KOPT-K1 (cell line): ENCODE data around the gene PKMYT1.
"Not testable (repeated sequence)": the region's sequence is repeated elsewhere in the genome, so short reads cannot be mapped to it uniquely, and the experiment has no call there.

ENCODE experiments used
- H3K27ac ChIP-seq: fragments of 200-600 bp; sonication (generic); 2 replicates; pipeline ENCODE4 v1.5.1; 2016; ENCODE audit warnings: antibody characterized with exemption, mild to moderate bottlenecking, low read depth, low read length; ENCODE audit not compliant: poor library complexity, severe bottlenecking
- H3K36me3 ChIP-seq: fragments of 200-600 bp; sonication (generic); 2 replicates; pipeline ENCODE4 v1.5.1; 2017; ENCODE audit warnings: antibody characterized with exemption, mild to moderate bottlenecking, low read length, moderate library complexity; ENCODE audit not compliant: insufficient read depth
- H3K9me3 ChIP-seq: fragments of 200-600 bp; sonication (generic); 2 replicates; pipeline ENCODE4 v1.5.1; 2017; ENCODE audit warnings: antibody characterized with exemption, low read length, mild to moderate bottlenecking; ENCODE audit not compliant: insufficient read depth, poor library complexity, severe bottlenecking

The PKMYT1 gene

DNA sequence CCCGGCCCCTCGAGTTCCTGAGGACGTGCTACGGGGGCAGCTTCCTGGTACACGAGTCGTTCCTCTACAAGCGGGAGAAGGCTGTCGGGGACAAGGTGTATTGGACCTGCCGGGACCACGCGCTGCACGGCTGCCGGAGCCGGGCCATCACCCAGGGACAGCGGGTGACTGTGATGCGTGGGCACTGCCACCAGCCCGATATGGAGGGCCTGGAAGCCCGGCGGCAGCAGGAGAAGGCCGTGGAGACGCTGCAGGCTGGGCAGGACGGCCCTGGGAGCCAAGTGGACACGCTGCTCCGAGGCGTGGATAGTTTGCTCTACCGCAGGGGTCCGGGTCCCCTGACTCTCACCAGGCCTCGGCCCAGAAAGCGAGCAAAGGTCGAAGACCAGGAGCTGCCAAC is 47.1 kb downstream of the PKMYT1 start:
- peaks cover 35% of the 10 kb centered on the region; the same call in 1 of the 2 replicates for H3K36me3 ChIP-seq
- no peak overlapping the region for H3K27ac ChIP-seq
- H3K9me3 ChIP-seq = no peaks in the 10 kb centered on the region

DNA sequence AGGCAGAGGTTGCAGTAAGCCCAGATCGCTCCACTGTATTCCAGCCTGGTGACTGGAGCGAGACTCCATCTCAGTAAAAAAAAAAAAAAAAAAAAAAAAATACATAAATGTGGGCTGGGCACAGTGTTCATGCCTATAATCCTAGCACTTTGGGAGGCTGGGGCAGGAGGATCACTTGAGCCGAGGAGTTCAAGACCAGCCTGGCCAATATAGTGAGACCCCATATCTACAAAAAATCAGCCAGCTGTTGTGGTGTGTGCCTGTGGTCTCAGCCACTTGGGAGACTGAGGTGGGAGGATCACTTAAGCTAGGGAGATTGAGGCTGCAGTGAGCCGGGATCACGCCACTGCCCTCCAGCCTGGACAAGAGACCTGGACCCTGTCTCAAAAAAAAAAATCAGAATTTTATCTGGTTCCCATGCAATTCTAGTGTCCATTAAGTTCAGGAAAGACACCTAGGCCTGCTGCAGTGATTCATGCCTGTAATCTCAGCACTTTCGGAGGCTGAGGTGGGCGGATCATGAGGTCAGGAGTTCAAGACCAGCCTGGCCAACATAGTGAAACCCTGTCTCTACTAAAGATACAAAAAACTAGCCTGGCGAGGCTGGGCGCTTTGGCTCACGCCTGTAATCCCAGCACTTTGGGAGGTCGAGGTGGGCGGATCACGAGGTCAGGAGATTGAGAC is 48.9 kb downstream of the PKMYT1 start:
- not testable (repeated sequence) for H3K27ac ChIP-seq, H3K9me3 ChIP-seq
- peaks cover 19% of the 10 kb centered on the region; the same call in 1 of the 2 replicates for H3K36me3 ChIP-seq

DNA sequence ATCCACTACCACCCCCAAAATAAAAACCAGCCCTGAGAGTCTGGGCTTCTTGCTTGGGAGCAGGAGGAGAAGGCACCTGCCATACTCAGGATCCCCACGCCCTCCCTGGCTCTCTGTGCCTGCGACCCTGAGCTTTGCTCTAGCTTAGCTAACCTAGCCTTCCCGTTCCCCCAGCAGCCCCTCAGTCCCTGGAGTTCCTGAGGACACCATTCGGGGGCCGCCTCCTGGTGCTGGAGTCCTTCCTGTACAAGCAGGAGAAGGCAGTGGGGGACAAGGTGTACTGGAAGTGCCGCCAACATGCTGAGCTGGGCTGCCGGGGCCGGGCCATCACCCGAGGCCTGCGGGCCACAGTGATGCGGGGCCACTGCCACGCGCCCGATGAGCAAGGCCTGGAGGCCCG is 50.0 kb downstream of the PKMYT1 start:
- no peaks in the 10 kb centered on the region for H3K9me3 ChIP-seq
- peaks cover 18% of the 10 kb centered on the region; the same call in 1 of the 2 replicates for H3K36me3 ChIP-seq
- H3K27ac ChIP-seq = no peak overlapping the region

DNA sequence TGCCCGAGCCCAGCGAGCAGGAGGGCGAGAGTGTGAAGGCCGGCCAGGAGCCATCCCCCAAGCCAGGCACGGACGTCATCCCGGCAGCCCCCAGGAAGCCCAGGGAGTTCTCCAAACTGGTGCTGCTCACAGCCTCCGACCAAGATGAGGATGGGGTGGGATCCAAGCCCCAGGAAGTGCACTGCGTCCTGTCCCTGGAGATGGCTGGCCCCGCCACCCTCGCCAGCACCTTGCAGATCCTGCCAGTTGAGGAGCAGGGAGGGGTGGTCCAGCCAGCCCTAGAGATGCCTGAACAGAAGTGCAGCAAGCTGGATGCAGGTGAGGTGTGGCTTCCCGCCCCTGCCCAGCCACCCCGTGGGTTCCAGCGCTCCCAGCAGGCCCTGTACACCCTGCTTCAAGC is 50.6 kb downstream of the PKMYT1 start:
- Histone ChIP-seq H3K9me3 (no peaks in the 10 kb centered on the region), H3K36me3 (peaks cover 18% of the 10 kb centered on the region; the same call in 1 of the 2 replicates), H3K27ac (no peak overlapping the region)

DNA sequence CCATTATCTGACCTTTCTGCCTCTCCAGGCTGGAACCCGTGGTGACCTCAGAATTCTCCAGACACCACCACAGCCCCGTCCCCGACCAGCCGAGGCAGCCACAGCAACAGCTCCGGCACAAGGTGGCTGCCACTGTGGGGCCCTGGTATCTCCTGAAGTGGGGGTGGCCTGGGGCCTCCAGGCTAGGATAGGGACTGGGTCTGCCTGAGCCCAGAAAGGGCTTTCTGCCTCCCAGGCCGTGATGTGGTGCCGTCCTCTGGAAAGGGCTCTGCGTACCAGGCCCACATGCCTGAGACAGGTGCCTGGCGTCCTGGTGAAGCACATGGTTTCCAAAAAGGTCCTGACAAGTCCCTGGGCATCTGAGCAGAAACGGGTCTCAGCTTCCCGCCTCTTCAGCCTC is 51.5 kb downstream of the PKMYT1 start:
- H3K36me3 ChIP-seq = peaks cover 12% of the 10 kb centered on the region; the same call in 1 of the 2 replicates
- no peak overlapping the region for H3K27ac ChIP-seq
- no peaks in the 10 kb centered on the region for H3K9me3 ChIP-seq

DNA sequence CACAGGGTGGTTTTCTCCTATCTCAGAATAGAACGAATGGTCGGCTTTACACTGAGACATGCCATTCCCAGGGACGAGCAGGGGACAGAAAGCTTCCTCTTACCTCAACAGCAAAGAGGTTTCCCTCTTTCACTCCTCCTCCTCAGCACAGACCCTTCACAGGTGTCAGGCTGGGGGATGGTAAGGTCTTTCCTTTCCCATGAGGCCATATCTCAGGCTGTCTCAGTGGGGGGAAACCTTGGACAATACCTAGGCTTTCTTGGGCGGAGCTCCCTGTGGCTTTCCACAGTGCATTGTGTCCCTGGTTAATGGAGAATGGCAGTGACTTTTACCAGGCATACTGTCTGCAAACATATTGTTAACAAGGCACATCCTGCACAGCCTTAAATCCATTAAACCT is 52.1 kb downstream of the PKMYT1 start:
- H3K9me3 ChIP-seq, H3K27ac ChIP-seq: not testable (repeated sequence)
- H3K36me3 ChIP-seq = peaks cover 12% of the 10 kb centered on the region; the same call in 1 of the 2 replicates

DNA sequence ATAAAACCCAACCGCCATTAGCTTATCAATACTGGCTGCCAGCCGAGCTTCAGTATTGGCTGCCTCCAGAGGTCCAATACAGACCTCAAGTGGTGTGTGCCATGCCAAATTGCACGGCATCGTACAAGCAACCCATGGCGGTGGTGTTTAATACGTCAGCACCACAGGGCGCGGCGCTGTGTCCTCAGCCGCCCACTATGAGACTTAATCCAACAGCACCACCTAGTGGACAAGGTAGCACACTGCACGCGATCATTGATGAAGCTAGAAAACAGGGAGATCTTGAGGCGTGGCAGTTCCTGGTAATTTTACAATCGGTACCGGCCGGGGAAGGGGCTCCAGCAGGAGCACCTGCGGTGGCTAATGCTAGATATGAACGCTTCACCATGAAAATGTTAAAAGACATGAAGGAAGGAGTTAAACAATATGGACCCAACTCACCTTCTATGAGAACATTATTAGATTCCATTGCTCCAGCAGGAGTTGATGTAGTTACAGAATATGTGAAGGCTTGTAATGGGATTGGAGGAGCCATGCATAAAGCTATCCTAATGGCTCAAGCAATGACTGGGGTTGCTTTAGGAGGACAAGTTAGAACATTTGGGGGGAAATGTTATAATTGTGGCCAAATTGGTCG is 53.1 kb downstream of the PKMYT1 start:
- Histone ChIP-seq H3K9me3 (no peaks in the 10 kb centered on the region), H3K36me3 (peaks cover 12% of the 10 kb centered on the region; the same call in 1 of the 2 replicates), H3K27ac (no peak overlapping the region)

DNA sequence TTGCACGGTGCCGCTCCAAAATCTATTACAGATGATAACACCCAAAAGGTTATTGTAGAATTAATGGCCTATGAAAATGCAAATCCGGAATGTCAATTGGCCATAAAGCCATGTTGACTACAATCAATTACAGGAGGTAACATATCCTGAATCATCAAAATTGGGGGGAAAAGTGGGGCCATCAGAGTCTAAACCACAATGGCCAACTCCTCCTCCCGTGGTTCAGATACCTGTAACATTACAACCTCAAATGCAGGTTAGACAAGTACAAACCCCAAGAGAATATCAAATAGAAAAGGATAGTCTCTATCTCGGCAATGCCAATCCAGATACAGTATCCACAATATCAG is 53.6 kb downstream of the PKMYT1 start:
- Histone ChIP-seq H3K9me3 (no peaks in the 10 kb centered on the region), H3K27ac (no peak overlapping the region), H3K36me3 (peaks cover 12% of the 10 kb centered on the region; the same call in 1 of the 2 replicates)

DNA sequence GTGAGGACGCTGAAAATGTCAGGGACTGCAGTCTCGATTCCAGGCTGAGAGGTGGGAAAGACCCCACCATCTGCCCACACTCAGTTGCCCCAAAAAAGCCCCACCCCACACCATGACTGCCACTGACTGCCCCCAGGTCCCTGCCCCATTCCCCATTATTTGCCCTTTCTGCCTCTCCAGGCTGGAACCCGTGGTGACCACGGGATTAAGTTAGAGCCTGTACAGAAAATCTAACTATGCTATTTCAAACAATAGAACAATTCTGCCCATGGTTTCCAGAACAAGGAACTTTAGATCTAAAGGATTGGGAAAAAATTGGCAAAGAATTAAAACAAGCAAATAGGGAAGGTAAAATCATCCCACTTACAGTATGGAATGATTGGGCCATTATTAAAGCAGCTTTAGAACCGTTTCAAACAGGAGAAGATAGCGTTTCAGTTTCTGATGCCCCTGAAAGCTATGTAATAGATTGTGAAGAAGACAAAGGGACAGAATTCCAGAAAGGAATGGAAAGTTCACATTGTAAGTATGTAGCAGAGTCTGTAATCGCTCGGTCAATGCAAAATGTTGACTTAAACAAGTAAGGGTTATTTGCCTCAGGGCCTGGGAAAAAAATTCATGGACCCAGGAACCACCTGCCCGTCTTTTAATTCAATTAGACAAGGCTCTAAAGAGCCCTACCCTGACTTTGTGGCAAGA is 54.1 kb downstream of the PKMYT1 start:
- Histone ChIP-seq H3K27ac (no peak overlapping the region), H3K9me3 (no peaks in the 10 kb centered on the region), H3K36me3 (peaks cover 12% of the 10 kb centered on the region; the same call in 1 of the 2 replicates)

DNA sequence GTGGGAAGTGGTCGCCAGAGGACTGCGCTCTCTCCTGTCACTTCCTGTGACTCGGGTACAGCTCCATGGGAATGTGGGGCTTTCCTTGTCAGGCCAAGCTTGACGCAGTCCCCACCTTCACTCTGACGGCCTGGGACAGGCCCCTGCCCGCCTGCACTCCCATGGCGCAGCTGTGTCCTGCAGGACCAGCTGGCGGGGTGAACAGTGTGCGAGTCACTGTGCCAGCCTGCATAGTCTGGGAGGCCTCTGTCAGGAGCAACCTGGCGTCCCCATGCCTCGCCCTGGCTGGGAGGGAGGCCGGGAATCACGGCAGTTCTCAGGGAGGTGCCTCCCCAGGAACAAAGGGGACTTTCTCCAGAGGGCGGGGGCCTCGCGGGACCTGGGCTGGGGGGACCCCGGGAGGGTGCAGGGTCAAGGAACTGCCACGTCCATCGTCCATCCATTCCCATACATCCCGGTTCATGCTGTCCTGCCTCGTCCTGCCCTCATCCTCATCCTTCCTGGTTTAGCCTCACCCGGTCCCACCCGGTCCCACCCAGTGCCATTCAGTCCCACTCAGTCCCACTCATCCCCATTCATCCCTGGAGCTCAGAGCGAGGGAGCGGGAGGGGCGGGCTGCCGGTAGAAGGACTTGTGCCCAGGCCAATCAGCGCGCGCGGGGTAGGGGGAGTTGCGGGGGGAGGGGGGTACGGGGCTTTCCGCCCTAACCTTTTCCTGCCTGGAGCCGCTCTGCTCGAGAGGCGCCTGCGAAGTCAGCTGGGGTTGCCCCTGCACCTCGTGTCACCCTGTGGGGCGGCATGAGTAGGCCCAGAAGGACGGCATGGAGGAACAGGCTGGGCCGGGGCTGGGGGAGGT is 55.1 kb downstream of the PKMYT1 start:
- Histone ChIP-seq H3K27ac (no peak overlapping the region), H3K9me3 (no peaks in the 10 kb centered on the region), H3K36me3 (0 out of 2 replicates have a peak, but pooled peaks cover 4% of the 10 kb centered on the region)

DNA sequence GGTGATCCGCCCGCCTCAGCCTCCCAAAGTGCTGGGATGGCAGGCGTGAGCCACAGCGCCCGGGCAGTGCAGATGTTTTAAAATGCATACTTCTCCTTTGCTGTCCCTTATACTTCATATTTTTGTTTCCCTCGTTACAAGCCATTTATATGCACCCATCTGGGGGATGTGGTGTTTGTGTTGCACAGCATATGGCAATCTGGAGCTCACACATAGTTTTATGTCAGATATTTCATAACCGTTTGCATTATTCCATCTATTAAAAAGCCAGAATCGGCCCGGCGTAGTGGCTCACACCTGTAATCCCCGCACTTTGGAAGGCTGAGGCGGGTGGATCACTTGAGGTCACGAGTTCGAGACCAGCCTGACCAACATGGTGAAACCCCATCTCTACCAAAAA is 56.8 kb downstream of the PKMYT1 start:
- Histone ChIP-seq H3K36me3 (peaks cover 5% of the 10 kb centered on the region; the same call in 1 of the 2 replicates), H3K9me3 (no peaks in the 10 kb centered on the region), H3K27ac (no peak overlapping the region)
